H9 (cell line): ENCODE measurements around the gene ST6GALNAC6. TPM values are rescaled to one million over a fixed set of nuclear protein-coding genes. Genes with fewer than 3 reads are reported as not detected.
A peak's percentile ranks its signal among the peaks of the same experiment; 100 is the strongest.

Experiments used
- DNase-seq: peaks from one replicate; pipeline ENCODE4 v3.0.0-alpha.2; 2017
- H2AFZ ChIP-seq: one replicate; pipeline ENCODE4 v1.6.1; 2013; ENCODE audit warnings: mild to moderate bottlenecking, low read length, control low read depth, moderate library complexity
- H2AK5ac ChIP-seq: 2 replicates; pipeline ENCODE4 v1.6.1; 2013; ENCODE audit warnings: low read length, control low read depth, mixed read lengths; ENCODE audit not compliant: insufficient read length
- H2BK120ac ChIP-seq: one replicate; pipeline ENCODE4 v1.6.1; 2013; ENCODE audit warnings: low read depth, mild to moderate bottlenecking, low read length, control low read depth, inconsistent platforms; ENCODE audit not compliant: poor library complexity, severe bottlenecking
- H2BK12ac ChIP-seq: 2 replicates; pipeline ENCODE4 v1.6.1; 2013; ENCODE audit warnings: low read length, control low read depth, mixed read lengths, low read depth; ENCODE audit not compliant: insufficient read length
- H2BK15ac ChIP-seq: 2 replicates; pipeline ENCODE4 v1.6.1; 2013; ENCODE audit warnings: low read depth, low read length, control low read depth
- H2BK20ac ChIP-seq: one replicate; pipeline ENCODE4 v1.6.1; 2013; ENCODE audit warnings: low read depth, mild to moderate bottlenecking, low read length, control low read depth, inconsistent platforms; ENCODE audit not compliant: poor library complexity, severe bottlenecking
- H2BK5ac ChIP-seq: 2 replicates; pipeline ENCODE4 v1.6.1; 2013; ENCODE audit warnings: low read length, control low read depth, mixed read lengths; ENCODE audit not compliant: insufficient read length
- H3K14ac ChIP-seq: 2 replicates; pipeline ENCODE4 v1.6.1; 2013; ENCODE audit warnings: low read length, control low read depth; ENCODE audit not compliant: insufficient read depth
- H3K18ac ChIP-seq: 2 replicates; pipeline ENCODE4 v1.6.1; 2013; ENCODE audit warnings: low read depth, mild to moderate bottlenecking, mixed read lengths, low read length, control low read depth; ENCODE audit not compliant: insufficient read length
- H3K23ac ChIP-seq: 2 replicates; pipeline ENCODE4 v1.6.1; 2013; ENCODE audit warnings: low read length, control low read depth, mixed read lengths, low read depth; ENCODE audit not compliant: insufficient read length
- H3K23me2 ChIP-seq: 2 replicates; pipeline ENCODE4 v1.6.1; 2013; ENCODE audit warnings: low read depth, mild to moderate bottlenecking, mixed read lengths, low read length, control low read depth; ENCODE audit not compliant: insufficient read length, poor library complexity, severe bottlenecking
- H3K27ac ChIP-seq: 2 replicates; pipeline ENCODE4 v1.5.1; 2013; ENCODE audit warnings: low read length, control low read depth, mixed read lengths, low read depth; ENCODE audit not compliant: insufficient read length
- H3K27me3 ChIP-seq: 2 replicates; pipeline ENCODE4 v1.6.1; 2013; ENCODE audit warnings: low read length, control low read depth, inconsistent platforms; ENCODE audit not compliant: insufficient read depth
- H3K4ac ChIP-seq: 2 replicates; pipeline ENCODE4 v1.6.1; 2013; ENCODE audit warnings: low read depth, mild to moderate bottlenecking, control low read depth, inconsistent platforms, low read length, moderate library complexity
- H3K4me1 ChIP-seq: 2 replicates; pipeline ENCODE4 v1.6.1; 2013; ENCODE audit warnings: low read length, control low read depth, inconsistent platforms; ENCODE audit not compliant: insufficient read depth
- H3K4me2 ChIP-seq: 2 replicates; pipeline ENCODE4 v1.6.1; 2013; ENCODE audit warnings: low read length, control low read depth, mixed read lengths; ENCODE audit not compliant: insufficient read length, insufficient read depth
- H3K56ac ChIP-seq: 2 replicates; pipeline ENCODE4 v1.6.1; 2013; ENCODE audit warnings: low read depth, mild to moderate bottlenecking, mixed read lengths, low read length, control low read depth; ENCODE audit not compliant: insufficient read length
- H3K79me1 ChIP-seq: 2 replicates; pipeline ENCODE4 v1.6.1; 2013; ENCODE audit warnings: low read depth, mild to moderate bottlenecking, moderate library complexity, low read length, control low read depth, inconsistent platforms; ENCODE audit not compliant: insufficient read depth, poor library complexity, severe bottlenecking
- H3K79me2 ChIP-seq: 2 replicates; pipeline ENCODE4 v1.6.1; 2013; ENCODE audit warnings: low read length, control low read depth, inconsistent platforms; ENCODE audit not compliant: insufficient read depth
- H3K9ac ChIP-seq: 2 replicates; pipeline ENCODE4 v1.6.1; 2013; ENCODE audit warnings: low read length, control low read depth, mixed read lengths; ENCODE audit not compliant: insufficient read length; ENCODE audit errors: extremely low read depth
- H3K9me3 ChIP-seq: one replicate; pipeline ENCODE4 v1.6.1; 2013; ENCODE audit warnings: low read depth, low read length, inconsistent platforms; ENCODE audit not compliant: control insufficient read depth
- H3T11ph ChIP-seq: one replicate; pipeline ENCODE4 v1.6.1; 2013; ENCODE audit warnings: mild to moderate bottlenecking, low read length, control low read depth, inconsistent platforms
- H4K20me1 ChIP-seq: one replicate; pipeline ENCODE4 v1.6.1; 2013; ENCODE audit not compliant: control insufficient read depth, insufficient read length, insufficient read depth
- H4K5ac ChIP-seq: 2 replicates; pipeline ENCODE4 v1.6.1; 2013; ENCODE audit warnings: low read depth, mild to moderate bottlenecking, mixed read lengths, low read length, control low read depth; ENCODE audit not compliant: insufficient read length
- H4K8ac ChIP-seq: replicated peaks from 2 replicates; pipeline ENCODE4 v1.6.1; 2013; ENCODE audit warnings: low read length, control low read depth, mixed read lengths, low read depth; ENCODE audit not compliant: insufficient read length
- H4K91ac ChIP-seq: 2 replicates; pipeline ENCODE4 v1.6.1; 2013; ENCODE audit warnings: low read depth, mild to moderate bottlenecking, moderate library complexity, mixed read lengths, low read length, control low read depth; ENCODE audit not compliant: insufficient read length
- H3K27ac Mint-ChIP-seq, 3 experiments: 2 replicates in 2 of 3; 3 replicates in 1 of 3; pipeline ENCODE4 v1.8.0; 2020 to 2021; ENCODE audit warnings: mixed read lengths in 3 of 3, mild to moderate bottlenecking in 1 of 3, moderate library complexity in 1 of 3
- H3K27me3 Mint-ChIP-seq: 2 replicates; pipeline ENCODE4 v1.8.0; 2021; ENCODE audit warnings: low read depth, mild to moderate bottlenecking, moderate library complexity, mixed read lengths
- H3K36me3 Mint-ChIP-seq, 3 experiments: 2 replicates in 2 of 3; 3 replicates in 1 of 3; pipeline ENCODE4 v1.8.0; 2020 to 2021; ENCODE audit warnings: low read depth in 3 of 3, mixed read lengths in 3 of 3; ENCODE audit not compliant: insufficient read depth in 1 of 3
- H3K4me1 Mint-ChIP-seq, 2 experiments: 2 replicates each; pipeline ENCODE4 v1.8.0; 2020; ENCODE audit warnings: mixed read lengths in 2 of 2
- H3K4me3 Mint-ChIP-seq, 2 experiments: 2 replicates in 1 of 2; 3 replicates in 1 of 2; pipeline ENCODE4 v1.8.0; 2020 to 2021; ENCODE audit warnings: mild to moderate bottlenecking in 2 of 2, mixed read lengths in 2 of 2, moderate library complexity in 1 of 2
- H3K9me3 Mint-ChIP-seq, 2 experiments: 2 replicates in 1 of 2; 3 replicates in 1 of 2; pipeline ENCODE4 v1.8.0; 2020; ENCODE audit warnings: mild to moderate bottlenecking in 2 of 2, mixed read lengths in 2 of 2, moderate library complexity in 1 of 2
- CTCF ChIP-seq: fragments of 200-600 bp; sonication (generic); conservative IDR thresholded peaks from 3 replicates; pipeline ENCODE4 v1.8.0; 2021; ENCODE audit warnings: antibody characterized with exemption, mild to moderate bottlenecking
- WGBS: extraction: QIAGEN DNeasy Blood & Tissue Kit; methylation state at CpG from one replicate; pipeline ENCODE4 v1.1.7; 2013; ENCODE audit warnings: missing lambda C conversion rate, low lambda C conversion rate, mixed read lengths; ENCODE audit not compliant: insufficient read length; ENCODE audit errors: extremely low coverage; 5-methylcytosine and 5-hydroxymethylcytosine counted together
- total RNA-seq: library from RNA; stranded (reverse); gene quantifications from 2 replicates; pipeline ENCODE4 v1.2.1, GENCODE V29; 2021

The ST6GALNAC6 gene
- total RNA-seq, 1 experiment from 2014 or later = 29.8 TPM

DNA sequence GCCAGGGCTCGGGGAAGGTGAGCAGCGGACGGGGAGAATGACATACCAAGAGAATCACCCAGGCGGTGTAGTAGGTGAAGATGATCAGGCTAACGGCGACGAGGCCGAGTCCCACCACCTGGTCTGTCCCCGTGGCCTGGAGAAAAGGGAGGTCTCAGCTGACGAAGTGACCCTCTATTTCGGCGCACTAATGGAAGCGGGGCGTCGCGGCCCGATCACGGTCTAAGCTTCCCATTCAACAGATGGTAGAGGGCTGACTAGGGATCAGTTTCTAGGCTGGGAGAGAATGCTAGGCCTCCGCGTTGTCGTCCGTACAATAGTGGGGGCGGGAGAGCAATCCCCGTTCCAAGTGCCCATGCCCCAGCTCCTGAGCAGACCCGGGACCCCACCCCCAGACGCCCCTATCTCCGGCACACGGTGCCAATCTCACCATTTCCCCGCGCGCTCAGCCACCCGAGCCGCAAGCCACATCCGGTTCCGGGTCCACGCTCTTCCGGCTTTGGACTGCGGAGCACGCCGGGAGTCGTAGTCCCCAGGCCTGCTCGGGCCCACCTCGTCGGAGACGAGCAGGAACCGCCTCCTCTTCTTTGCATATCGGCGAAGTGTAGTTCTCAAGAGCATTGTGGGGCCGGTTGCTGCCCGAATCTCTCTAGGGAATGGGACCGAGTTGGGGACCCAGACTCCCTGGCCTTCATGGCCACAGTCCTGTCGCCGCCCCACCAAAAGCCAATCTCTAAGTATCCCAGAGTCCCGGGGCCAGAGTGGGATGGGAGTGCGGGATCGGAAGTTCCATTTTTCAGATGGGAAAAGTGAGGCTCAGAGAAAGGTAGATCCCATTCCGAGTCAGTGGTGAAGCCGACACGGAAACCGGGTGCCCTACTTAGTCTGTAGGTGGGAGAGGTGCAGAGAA, 38.2 kb upstream of the ST6GALNAC6 start, which contains the start of gene DPM2:
TSS of gene DPM2 (minus strand) at position 467 of the 910 bp plus-strand sequence. CDS start at position 433, 34 bp downstream.
- H4K20me1 ChIP-seq = no peaks in the 10 kb centered on the region
- peaks cover 6% of the 10 kb centered on the region for H3K27me3 Mint-ChIP-seq
- no peak within 1 kb of the TSS for H4K8ac ChIP-seq
- no peaks in the 10 kb centered on the region for H3K4me1 ChIP-seq
- H3K27ac Mint-ChIP-seq = peak within 1 kb of the TSS; percentile 93 to 95 (median 94)
- H2AK5ac ChIP-seq = no peak within 1 kb of the TSS
- H2AFZ ChIP-seq = no peak within 1 kb of the TSS
- H3K56ac ChIP-seq = no peak within 1 kb of the TSS
- H3K9me3 ChIP-seq = no peaks in the 10 kb centered on the region
- H3T11ph ChIP-seq = no peak within 1 kb of the TSS
- peak within 1 kb of the TSS; percentile 74 for H3K9ac ChIP-seq
- H2BK15ac ChIP-seq = no peak within 1 kb of the TSS
- peaks cover 25 to 42% of the 10 kb centered on the region in 2 experiments for H3K4me1 Mint-ChIP-seq
- no peaks in the 10 kb centered on the region for H3K27me3 ChIP-seq
- peaks cover 6 to 33% (median 27%) of the 10 kb centered on the region in 3 experiments; a peak in 6 of 7 replicates for H3K36me3 Mint-ChIP-seq
- peak within 1 kb of the TSS; percentile 20 for H3K18ac ChIP-seq
- no peak within 1 kb of the TSS for H3K27ac ChIP-seq
- peaks cover 6% of the 10 kb centered on the region for H3K23me2 ChIP-seq
- H3K4ac ChIP-seq = no peak within 1 kb of the TSS
- peak within 1 kb of the TSS; percentile 41; the same call in 1 of the 2 replicates for H3K14ac ChIP-seq
- H2BK20ac ChIP-seq = no peak within 1 kb of the TSS
- peak within 1 kb of the TSS; percentile 84 to 96 for H3K4me3 Mint-ChIP-seq
- no peak within 1 kb of the TSS for H3K23ac ChIP-seq
- no peak within 1 kb of the TSS for H4K91ac ChIP-seq
- H2BK5ac ChIP-seq = no peak within 1 kb of the TSS
- H2BK12ac ChIP-seq = no peak within 1 kb of the TSS
- peak; percentile 93 for DNase-seq
- TF ChIP-seq CTCF = no peak
- peaks cover 10% of the 10 kb centered on the region for H3K79me1 ChIP-seq
- WGBS = no CpG with 5 or more reads among the region's 60 CpGs
- no peaks in the 10 kb centered on the region for H3K79me2 ChIP-seq
- no peak within 1 kb of the TSS for H4K5ac ChIP-seq
- peak within 1 kb of the TSS; percentile 96 for H3K4me2 ChIP-seq
- H2BK120ac ChIP-seq = no peak within 1 kb of the TSS
- H3K9me3 Mint-ChIP-seq = no peaks in the 10 kb centered on the region; a peak in 1 of 5 replicates
